CD4-positive, alpha-beta T cell treated with Interleukin-10 for 1 hour (primary cell): ENCODE results near the gene RAB43.

ENCODE experiments used
- DNase-seq: peaks from one replicate; pipeline ENCODE4 v3.0.0-alpha.2; 2020

The RAB43 gene

GRCh38 chr3:129060276-129061022 is 61.2 kb downstream of the RAB43 start, which contains the start of gene GP9:
Gene GP9, plus strand, starts transcription at chr3:129060779. Its CDS starts 961 bp downstream, at chr3:129061740.
- no peak for DNase-seq

GRCh38 chr3:129059311-129059958 is 62.2 kb downstream of the RAB43 start:
- DNase-seq, result no peak

- DNase-seq, result peak; percentile 30
Observed at GRCh38 chr3:129058441-129059200, 63.0 kb downstream of the RAB43 start.

GRCh38 chr3:129057249-129057648 is 64.4 kb downstream of the RAB43 start:
- DNase-seq, result no peak

- no peak for DNase-seq
Observed at GRCh38 chr3:129056451-129057173, 65.0 kb downstream of the RAB43 start.

GRCh38 chr3:129054605-129055104 is 66.9 kb downstream of the RAB43 start:
- no peak for DNase-seq

- DNase-seq, result no peak
Observed at GRCh38 chr3:129052675-129053074, 68.9 kb downstream of the RAB43 start.

DNA sequence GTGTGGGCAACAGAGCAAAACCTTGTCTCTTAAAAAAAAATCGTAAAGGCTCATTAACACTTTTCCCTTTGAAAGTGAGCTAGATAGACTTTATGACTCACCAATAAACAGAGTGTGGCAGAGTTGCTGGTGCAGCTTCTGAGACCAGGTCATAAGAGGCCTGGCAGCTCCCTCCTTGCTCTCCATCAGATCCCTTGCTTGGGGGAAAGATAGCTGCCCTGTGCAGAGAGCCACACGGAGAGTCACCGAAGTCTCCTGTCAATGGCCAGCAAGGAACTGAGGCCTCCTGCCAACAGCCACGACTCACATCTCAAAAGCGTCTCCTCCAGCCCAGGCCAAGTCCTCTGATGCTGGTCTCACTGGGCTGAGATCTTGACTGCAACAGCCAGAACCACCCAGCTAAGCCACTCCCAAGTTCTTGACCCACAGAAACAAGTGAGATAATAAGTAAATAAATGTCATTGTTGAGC is 69.7 kb downstream of the RAB43 start:
- no peak for DNase-seq

DNA sequence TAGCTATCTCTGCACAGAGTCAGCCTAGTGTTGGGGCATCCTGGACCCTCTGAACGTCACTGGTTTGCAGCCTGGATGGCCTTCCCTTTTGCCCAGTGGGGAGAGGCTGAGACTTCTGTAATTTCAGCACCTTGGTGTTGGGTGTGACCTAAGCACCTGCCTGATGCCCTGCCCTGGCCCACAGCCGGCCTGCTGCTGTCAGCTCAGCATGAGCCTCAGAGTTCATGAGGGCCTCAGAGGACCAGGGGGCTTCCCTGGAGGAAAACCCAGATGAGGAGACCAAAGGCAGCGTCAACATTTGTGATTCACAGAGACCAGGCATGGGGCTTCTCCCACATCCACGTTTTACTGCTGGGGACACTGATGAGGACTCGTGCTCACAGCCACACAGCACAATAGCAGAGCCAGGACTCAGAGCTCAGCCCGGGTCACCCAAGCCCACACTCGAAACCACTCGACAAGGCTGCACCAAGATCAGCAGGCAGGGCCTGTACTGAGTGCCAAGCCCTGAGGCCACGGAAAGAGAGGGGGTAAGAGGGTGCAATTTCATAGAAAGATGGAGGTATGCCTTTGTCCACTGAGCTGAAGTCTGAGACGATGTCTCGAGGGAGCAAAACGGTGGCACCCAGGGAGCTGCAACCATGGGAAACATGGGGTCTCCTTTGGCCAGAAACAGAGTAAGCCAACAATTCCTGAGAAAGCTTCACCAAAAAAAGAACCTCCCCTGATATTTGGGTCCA is 70.9 kb downstream of the RAB43 start:
- no peak for DNase-seq

GRCh38 chr3:129047553-129047839 is 74.1 kb downstream of the RAB43 start:
- no peak for DNase-seq

GRCh38 chr3:129046732-129047552 is 74.7 kb downstream of the RAB43 start:
- no peak for DNase-seq

GRCh38 chr3:129046037-129046731 is 75.4 kb downstream of the RAB43 start:
- DNase-seq, result no peak

DNA sequence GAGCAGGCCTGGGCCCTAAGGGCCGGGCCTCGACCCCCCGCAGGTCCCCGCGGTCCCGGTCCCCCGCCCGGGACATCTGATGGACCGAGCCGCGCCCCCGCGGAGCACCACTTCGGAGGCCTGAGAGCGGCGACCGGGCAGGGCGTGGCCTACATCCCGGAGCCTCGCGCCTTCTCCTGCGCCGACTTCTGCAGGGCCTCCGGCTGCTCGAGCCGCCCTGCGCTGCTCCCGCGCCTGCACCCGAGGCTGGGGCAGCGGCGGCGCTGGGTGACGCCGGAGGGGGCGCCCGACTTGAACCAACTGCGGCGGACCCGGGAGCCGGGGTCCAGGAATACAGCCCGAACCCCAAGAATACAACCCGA is 75.9 kb downstream of the RAB43 start:
- DNase-seq, result peak; percentile 31

DNA sequence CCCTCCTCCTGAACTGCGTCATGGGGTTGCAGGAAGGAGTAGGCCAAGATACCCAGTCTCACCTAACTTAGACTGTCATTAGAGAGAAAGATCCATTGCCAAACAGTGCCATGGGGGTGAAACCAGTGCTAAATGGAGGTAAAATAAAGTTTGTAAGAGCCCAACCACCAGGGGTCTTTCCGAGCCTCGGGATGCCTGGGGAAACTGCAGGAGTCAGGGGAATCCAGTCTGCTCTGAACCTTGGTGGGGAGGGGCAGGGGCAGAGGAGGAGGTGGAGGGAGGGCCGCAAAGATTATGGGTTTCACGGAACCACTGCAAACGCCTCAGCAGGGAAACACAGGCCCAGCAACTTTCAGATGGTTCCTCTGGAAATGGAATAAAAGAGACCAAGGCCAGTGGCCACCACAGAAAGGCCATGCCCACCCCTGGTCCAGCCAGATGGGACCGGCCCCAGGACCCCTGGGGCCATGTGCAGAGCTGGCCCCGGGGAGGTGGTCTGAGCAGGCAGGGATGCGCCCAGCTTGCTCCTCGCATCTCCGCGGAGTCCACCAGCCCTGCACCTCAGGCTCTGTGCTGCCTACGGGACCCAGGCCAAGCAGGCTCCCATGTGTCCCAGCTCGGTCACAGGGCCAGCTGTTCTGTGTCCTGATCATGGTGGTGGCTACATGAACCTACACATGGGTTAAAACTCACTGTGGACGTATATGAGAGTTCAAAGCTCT is 80.9 kb downstream of the RAB43 start:
- DNase-seq, result no peak

DNA sequence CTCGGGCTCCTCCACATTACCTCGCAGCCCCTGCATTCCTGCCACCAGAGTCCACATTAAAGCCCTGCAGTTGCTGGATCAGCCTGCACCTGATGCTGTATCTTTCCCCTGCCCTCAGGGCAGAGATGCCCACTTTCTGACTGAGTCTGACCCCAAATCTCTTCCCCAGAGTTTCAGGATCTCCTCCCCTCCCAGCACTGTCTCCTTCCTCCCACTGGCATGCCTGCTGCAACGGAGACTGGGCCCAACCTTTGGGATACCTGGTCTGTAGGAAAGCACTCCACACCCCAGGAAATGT is 81.6 kb downstream of the RAB43 start:
- DNase-seq, result no peak

- DNase-seq, result no peak
Observed at GRCh38 chr3:129039271-129040038, 82.1 kb downstream of the RAB43 start.

GRCh38 chr3:129038121-129038855 is 83.3 kb downstream of the RAB43 start:
- DNase-seq, result no peak
